Measurements from ENCODE around the gene STRN4.

The STRN4 gene

DNA sequence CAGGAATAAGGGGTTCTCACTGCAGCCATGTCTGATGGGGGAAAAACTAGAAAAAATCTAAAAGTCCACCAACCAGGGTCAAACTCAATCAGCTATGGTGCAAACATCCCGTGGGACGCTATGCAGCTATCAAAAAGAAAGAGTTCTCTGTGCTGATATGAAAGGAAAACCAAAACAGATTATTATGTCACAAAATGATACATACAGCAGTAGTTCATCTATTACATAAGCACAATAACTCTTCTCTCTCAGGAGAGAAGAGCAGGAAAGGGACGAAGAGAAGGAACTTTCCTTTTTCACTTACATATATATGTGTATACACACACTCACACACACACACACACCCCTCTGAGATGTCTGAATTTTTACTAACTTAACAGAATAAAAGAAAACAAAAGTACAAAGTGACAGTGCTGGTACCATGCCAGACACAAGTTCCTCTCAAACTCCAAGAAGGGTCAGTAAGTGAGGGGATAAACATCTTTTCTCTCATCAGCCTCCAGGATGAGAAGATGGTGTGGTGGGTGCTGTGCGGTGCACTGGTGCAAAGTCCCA is 3.2 kb downstream of the STRN4 start:
- DNase-seq, result no peak

DNA sequence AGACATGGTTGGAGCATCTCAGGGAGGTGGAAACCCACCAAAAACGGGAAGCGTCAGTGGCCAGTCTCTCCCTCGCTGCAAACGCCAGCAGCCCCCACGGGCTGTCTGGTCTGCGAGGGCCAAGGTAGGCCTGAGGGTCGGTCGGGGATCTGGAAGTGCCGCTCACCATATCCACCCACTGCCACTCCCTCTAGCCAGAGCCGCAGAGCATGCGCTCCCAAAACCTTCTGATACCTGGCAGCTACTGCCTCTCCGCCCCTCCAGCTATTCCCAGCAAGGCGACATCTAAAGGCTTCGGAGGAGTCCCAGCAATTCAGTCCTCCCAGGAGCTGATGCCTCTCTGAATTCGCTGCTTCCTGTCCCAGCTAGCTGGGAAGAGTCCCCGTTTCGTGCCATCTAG is 4.8 kb downstream of the STRN4 start:
- no peak for DNase-seq

- no peak for DNase-seq
Observed at GRCh38 chr19:46739290-46739771, 6.9 kb downstream of the STRN4 start.

GRCh38 chr19:46737761-46738171 is 8.5 kb downstream of the STRN4 start:
- DNase-seq, result no peak

- no peak for DNase-seq
Observed at GRCh38 chr19:46737298-46737654, 9.0 kb downstream of the STRN4 start.

- no peak for DNase-seq
Observed at GRCh38 chr19:46736531-46737297, 9.5 kb downstream of the STRN4 start.

DNA sequence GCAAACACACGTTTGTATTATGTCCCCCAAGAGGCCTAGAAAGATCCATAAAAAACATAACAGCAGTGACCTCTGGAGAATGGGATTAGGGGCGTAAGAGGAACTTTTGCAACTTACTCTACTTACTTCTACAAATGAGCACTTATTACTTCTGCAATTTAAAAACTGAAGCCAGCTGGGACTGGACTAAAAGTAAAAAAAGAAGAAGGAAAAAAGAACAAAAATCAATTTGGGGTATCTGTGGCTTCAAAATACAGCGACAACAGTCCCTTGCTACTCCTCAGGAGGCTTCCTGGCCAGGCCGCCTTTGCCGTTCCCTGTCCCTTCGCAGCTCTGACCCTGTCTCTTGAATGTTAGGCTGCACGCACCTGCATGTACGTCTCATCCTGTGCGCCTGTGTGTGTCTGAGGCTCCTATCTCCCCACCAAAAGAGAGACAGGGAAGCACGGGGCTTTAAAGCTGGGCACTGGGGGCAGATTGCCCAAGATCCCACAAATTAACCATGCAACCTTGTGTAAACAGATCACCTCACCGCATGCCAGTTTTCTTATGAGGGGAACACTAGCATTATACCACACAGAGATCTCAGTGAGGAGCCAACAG is 12.5 kb downstream of the STRN4 start:
- no peak for DNase-seq

- DNase-seq, result no peak
Observed at GRCh38 chr19:46732966-46733689, 13.1 kb downstream of the STRN4 start.

DNA sequence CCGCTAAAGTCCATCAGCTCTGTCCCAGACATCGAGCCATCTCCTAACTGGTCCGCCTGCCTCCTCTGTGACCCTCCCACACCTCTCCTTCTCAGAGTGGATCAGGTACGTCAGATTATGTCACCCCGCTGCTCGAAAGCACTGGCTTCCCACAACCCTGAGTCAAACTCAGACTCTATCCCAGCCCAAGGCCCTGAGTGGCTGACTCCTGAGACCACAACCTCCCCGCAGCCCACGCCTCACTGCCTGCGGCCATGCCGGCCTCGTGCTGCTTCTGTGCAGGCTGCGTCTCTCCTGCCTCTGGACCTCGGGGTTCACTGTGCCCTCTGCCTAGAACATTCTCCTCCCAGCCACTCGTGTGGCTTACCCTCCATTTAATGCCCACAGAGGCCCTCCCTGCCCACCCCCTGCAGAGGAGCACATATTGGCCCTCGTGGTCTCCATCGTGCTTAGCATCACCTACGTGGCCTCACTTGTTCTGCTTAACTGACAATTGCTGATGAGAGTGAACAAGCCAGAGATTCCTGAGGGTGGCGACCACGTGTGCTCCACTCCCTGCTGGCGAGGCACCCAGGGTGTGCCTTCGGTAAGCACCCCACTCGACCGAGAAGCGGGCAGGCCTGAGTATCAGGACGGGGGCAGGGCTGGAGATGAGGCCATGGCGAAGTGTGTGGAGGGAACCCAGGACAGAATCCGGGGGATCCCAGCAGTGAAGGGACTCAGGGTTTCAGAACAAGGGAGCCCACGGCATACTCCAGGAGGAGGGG is 13.9 kb downstream of the STRN4 start:
- DNase-seq, result no peak

DNA sequence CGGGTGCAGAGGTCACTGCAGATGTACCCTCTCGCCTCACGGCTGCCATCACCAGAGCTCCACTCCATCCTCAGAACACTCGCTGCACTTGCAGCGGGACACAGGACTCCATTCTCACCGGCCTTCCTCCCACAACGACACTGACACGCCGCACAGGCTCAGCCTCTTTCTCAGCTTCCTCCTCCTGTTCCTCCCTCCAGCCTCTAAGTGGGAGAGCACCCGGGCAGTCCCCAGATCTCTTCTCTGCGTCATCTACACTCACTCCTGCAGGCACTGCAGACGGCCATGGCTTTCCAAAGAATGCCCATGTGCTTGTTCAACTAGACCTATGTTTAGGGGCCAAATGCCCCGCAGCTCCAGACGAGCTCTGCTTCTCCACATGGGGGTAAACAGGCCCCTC is 14.7 kb downstream of the STRN4 start:
- no peak for DNase-seq

GRCh38 chr19:46731007-46731501 is 15.2 kb downstream of the STRN4 start:
- no peak for DNase-seq

DNA sequence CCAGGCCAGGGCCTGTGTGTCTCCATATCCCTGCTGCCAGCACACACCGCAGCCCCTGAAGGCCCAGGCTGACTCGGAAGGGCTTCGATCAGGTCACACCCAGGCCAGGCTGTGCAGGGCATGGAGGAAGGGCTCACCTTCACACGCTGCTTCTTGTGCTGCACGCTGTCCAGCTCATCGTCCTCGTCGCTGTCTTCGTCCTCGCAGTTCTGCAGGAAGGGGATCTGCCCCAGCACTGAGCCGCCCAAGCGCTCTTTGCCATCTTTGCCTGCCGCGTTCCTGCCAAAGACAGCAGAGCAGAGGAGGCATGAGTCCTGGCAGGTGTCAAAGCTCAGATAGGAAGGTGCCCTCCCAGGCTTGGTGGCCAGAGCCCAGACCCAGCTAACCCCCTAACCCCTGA is 15.7 kb downstream of the STRN4 start:
- DNase-seq, result no peak

DNA sequence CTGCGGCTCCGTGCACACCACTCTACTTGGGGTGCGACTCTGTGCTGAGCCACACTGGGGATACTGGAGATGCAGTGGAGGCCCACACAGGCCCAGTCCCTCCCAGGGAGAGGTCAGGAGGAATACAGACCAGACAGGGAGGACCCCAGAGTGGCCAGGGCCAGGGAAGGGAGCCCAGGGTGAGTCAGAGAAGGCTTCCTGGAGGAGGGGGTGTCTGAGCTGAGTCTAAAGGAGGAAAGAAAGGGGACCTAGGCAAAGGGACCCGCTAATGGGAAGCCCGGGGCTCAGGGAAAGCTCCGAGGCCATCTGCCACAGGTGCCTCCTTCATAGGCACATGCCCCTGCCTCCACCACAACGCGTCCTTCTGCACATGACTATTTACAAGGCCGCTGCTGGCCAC is 16.1 kb downstream of the STRN4 start:
- DNase-seq, result no peak

- DNase-seq, result no peak
Observed at GRCh38 chr19:46729696-46730095, 16.6 kb downstream of the STRN4 start.

DNA sequence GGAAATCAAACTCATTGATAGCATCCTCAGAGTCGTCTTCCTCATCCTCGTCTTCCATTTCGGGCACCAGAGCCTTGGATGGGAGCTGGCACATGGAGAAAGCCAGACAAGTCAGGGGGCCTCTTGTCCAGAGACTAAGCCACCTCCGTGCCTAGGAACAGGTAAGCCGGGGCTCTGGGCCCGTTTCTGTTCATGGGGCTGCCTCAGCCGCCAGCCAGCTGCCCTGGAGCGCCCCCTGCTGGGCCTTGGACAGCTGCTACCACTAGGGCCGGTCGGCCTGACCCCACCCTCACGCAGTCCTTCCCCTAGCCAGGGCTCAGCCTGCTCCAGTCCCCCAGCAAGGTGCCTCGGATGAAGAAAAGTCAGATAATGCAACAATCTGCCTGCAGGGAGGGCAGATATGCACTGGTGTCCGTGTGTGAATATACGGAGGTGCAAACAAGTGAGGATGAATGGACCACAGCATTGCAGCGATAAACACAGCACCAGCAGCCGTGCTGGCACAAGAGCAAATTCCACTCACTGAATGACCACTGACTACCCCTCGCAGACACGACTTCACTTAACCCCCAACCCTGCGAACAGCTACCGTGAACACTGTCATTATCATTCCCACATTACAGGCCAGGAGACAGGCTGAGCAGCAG is 17.4 kb downstream of the STRN4 start:
- no peak for DNase-seq

DNA sequence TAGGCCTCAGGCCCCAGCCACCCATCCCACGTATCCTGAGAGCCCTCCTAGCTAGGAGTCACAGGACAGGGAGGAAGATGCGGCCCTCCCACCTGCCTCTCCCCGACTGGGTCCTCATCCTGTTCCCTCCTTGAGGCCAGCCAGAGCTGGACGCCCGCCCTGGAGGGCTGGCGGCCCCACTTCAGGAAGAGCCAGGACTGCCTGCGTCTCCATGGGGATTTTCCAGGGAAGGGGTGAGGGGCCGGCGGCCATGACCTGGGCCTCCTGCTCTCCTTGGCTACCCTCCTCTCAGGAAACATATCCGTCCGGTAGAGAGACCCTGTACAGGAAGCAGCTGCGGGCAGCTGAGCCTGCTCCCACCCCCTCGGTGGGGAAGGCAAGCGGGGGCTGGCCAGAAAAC is 18.0 kb downstream of the STRN4 start:
- no peak for DNase-seq

GRCh38 chr19:46727757-46728156 is 18.5 kb downstream of the STRN4 start:
- no peak for DNase-seq

GRCh38 chr19:46726971-46727501 is 19.2 kb downstream of the STRN4 start:
- no peak for DNase-seq

DNA sequence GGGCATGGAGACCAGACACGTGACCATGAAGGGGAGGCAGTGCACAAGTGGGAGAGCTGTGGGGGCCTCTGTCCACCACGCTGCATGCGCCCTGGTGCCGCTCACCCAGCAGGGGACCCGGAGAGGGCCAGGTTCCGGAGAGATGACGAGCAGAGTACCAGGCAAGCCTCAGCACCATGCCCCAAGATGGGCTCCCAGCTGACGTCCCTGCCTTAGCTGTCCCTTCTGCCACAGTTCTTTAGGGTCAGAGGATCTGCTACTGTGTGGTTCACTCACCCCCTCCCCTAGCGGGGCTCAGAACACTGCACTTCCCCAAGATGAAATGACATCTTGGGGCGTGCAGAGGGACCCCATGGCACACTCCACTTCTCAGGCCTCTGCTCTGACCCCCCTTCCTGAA is 19.7 kb downstream of the STRN4 start:
- no peak for DNase-seq

- DNase-seq, result no peak
Observed at GRCh38 chr19:46725859-46726393, 20.3 kb downstream of the STRN4 start.

GRCh38 chr19:46725036-46725820 is 21.0 kb downstream of the STRN4 start:
- DNase-seq, result no peak

Data from NCI-H1436 (cell line).